ES-I3 (cell line): Measurements from ENCODE around the gene PRKG1.

Experiments
- H3K36me3 ChIP-seq: 2 replicates; pipeline ENCODE4 v1.6.1; 2013; ENCODE audit warnings: mild to moderate bottlenecking, low read length, control low read depth, moderate library complexity; ENCODE audit not compliant: insufficient read depth
- H3K4me1 ChIP-seq: 2 replicates; pipeline ENCODE4 v1.6.1; 2013; ENCODE audit warnings: mild to moderate bottlenecking, control low read depth, low read length; ENCODE audit not compliant: insufficient read depth
- H3K9ac ChIP-seq: 2 replicates; pipeline ENCODE4 v1.6.1; 2013; ENCODE audit warnings: low read depth, mild to moderate bottlenecking, low read length, moderate library complexity
- H3K9me3 ChIP-seq: 2 replicates; pipeline ENCODE4 v1.6.1; 2013; ENCODE audit warnings: mild to moderate bottlenecking, low read length, moderate library complexity; ENCODE audit not compliant: control insufficient read depth, insufficient read depth

The PRKG1 gene

DNA sequence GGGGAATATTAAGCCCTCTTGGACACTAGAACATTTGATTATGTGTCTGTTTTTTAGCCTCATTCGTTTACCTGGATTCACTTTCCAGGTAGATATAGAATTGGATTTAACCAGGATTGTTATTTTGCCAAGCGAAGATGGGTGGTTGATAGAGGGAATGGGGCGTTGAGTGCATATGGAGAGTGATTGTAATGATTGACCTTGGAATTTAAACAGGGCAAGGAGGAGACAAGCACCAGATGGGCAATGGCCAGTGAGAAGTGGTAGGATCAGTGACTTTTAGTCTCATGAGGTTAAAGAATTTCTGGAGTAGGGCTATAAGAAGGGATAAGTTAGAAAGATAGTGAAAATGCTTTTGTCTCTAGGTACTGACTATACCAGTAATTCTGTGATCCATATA, 836.3 kb downstream of the PRKG1 start:
- Histone ChIP-seq H3K9me3 (no peaks in the 10 kb centered on the region; the same call in 1 of the 2 replicates), H3K4me1 (peaks cover 40% of the 10 kb centered on the region), H3K36me3 (no peaks in the 10 kb centered on the region), H3K9ac (no peak overlapping the region)

DNA sequence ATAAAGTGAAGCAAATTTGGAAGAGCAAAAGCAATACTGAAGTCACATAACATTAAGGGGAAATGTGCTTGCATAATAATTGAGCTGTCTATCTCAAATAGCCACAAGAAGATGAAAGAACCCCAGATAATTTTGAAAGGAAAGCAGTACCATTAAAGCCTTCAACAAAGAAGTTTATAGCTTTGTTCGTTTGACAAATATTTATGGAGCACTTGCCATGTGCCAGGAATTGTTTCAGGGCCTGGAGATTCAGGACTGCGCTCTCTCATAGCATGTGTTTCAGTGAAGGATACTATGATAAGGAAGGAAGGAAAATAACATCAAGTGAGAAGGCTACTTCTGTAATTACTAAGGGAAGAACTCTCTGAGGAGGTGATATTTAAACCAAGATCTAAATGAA, 837.4 kb downstream of the PRKG1 start:
- no peaks in the 10 kb centered on the region; the same call in 1 of the 2 replicates for H3K9me3 ChIP-seq
- H3K36me3 ChIP-seq: no peaks in the 10 kb centered on the region
- no peak overlapping the region for H3K9ac ChIP-seq
- H3K4me1 ChIP-seq: peaks cover 47% of the 10 kb centered on the region

DNA sequence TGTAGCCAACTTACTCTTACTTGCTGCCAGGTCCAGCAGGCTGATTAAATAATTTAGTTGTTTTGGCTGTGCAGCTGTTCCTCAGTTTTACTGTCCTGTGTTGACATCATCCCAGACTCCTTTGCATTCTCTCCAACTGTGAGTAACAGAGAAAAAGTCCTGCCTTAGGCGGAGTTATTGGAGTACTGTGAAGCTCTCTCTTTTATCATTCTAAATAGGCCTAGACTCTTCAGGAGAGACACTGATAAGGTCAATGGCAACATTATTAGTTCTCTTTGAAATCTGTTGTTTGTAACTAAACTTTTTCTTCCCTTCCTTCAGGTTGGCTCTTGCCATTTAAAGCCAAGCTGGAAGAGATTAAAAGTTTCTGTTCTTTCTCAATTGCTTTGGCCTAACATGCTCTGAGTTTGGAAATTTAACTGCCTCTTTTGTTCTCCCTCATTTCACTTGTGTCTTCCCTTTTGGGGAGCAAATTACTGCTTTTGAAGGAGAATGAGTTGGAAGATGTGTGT, 840.8 kb downstream of the PRKG1 start:
- H3K9me3 ChIP-seq: no peaks in the 10 kb centered on the region
- H3K4me1 ChIP-seq: peaks cover 33% of the 10 kb centered on the region
- H3K36me3 ChIP-seq: no peaks in the 10 kb centered on the region
- no peak overlapping the region for H3K9ac ChIP-seq

DNA sequence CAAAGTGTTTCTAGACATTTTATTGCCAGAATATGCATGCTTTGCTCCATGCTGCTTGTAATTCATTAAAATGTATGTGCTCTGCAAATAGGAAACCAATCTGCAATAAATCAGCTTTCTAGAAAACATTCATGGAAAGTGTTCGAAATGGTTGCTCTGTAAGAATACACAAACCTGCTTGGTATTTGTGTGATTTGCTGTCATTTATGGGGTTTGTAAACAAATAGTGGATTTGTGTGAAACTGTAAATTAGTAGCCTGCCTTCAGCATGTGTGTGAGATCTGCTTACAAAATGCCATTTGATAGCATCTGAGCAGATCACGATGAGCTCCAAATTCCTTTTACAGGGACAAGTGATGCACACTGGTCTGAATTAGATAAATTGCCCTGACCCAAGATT, 844.2 kb downstream of the PRKG1 start:
- no peak overlapping the region for H3K9ac ChIP-seq
- no peaks in the 10 kb centered on the region for H3K9me3 ChIP-seq
- H3K36me3 ChIP-seq: no peaks in the 10 kb centered on the region
- peaks cover 21% of the 10 kb centered on the region for H3K4me1 ChIP-seq

DNA sequence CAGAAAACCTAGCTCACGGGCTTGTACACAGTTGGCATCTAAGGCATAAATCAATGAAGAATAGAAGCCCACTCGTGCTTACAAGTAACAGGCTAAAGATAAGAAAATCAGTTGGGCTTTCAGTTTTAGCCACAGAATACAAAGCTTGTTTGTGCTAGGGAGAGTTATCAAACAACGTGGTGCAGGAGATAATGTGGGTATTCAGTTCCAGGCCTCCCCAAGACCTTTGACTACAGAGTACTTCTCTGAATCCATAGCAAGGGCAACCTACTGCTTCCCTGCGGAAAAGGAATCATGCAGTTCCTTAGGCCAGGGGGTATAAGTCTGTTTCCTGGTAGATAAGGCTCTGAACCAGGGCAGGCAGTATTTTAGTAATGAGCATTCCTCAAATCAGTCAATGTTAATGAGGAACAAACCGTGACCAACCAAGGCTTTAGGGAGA, 844.6 kb downstream of the PRKG1 start:
- no peak overlapping the region for H3K9ac ChIP-seq
- H3K9me3 ChIP-seq: no peaks in the 10 kb centered on the region
- H3K36me3 ChIP-seq: no peaks in the 10 kb centered on the region
- H3K4me1 ChIP-seq: peaks cover 21% of the 10 kb centered on the region

DNA sequence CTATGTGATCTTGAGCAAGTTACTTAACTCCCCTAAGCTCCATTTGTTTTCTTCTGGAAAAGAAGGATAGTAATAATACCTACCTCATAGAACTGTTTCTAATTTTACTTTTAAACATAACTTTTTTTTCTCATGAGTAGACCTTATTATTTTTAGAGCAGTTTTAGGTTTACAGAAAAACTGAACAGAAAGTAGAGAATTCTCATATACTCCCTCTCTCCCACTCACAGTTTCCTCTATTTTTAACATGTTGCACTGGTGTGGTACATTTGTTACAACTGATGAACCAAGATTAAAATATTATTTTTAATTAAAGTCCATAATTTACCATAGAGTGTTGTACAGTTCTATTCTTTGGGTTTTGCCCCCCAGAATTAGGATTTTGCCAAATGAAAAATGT, 846.4 kb downstream of the PRKG1 start:
- peaks cover 6% of the 10 kb centered on the region; the same call in 1 of the 2 replicates for H3K4me1 ChIP-seq
- H3K36me3 ChIP-seq: no peaks in the 10 kb centered on the region
- no peaks in the 10 kb centered on the region for H3K9me3 ChIP-seq
- H3K9ac ChIP-seq: no peak overlapping the region

DNA sequence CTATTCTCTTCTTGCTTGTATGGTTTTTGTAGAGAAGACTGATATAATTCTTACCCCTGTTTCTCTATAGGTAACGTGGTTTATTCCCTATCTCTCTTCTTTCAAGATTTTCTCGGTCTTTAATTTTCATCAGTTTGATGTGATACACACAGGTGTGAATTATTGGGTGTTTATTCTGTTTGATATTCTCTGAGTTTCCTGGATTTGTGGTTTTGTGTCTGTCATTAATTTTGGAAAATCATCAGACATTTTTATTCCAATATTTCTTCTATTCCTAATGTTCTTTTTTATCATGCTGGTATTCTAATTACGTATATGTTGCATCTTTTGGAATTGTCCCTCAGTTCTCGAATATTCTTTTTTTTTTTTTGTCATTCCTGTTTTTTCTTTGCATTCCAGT, 850.1 kb downstream of the PRKG1 start:
- no peaks in the 10 kb centered on the region for H3K9me3 ChIP-seq

DNA sequence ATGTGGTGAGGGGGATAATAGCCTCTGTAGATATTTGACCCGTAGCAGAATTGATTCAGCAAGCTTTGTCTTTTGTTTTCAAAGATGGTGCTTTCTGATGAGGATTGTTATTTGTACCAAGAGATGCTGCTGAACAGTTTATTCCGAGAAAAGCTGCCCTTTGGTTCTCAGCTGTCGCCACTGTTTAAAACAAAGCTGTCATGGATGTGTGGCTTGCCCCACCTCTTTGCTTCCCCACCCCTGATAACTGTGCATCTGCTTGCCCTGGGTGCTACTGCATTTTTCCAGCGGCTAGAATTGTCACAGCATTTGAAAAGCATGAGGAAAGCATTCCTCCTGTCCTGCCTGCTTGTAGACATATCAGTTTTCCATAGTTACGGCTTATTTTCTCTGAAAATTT, 852.0 kb downstream of the PRKG1 start:
- Histone ChIP-seq H3K9me3 (no peaks in the 10 kb centered on the region), H3K36me3 (no peaks in the 10 kb centered on the region), H3K9ac (no peak overlapping the region), H3K4me1 (no peaks in the 10 kb centered on the region)

More for the DNA sequence above, 850.1 kb downstream of the PRKG1 start:
- Histone ChIP-seq H3K36me3 (no peaks in the 10 kb centered on the region), H3K4me1 (no peaks in the 10 kb centered on the region; the same call in 1 of the 2 replicates), H3K9ac (no peak overlapping the region)

DNA sequence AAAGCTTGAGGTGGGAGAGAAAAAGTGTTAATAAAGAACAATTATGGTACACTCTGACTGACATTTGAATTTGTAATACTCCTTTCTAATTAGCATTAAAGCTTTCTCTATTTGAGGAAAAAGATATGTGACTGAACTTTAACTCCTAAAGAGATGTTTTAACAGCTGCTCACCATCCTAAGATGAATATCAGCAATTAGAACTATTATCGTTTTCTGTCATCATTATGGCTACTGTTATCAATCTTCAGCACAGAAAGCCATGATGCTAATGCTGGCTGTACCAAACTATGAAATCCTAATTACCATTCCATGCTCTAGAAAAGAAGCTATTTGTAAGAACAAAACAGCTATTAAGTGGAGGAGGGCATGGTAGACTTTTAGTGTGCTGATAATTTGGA, 853.9 kb downstream of the PRKG1 start:
- Histone ChIP-seq H3K9me3 (no peaks in the 10 kb centered on the region), H3K36me3 (no peaks in the 10 kb centered on the region), H3K9ac (no peak overlapping the region), H3K4me1 (no peaks in the 10 kb centered on the region)

DNA sequence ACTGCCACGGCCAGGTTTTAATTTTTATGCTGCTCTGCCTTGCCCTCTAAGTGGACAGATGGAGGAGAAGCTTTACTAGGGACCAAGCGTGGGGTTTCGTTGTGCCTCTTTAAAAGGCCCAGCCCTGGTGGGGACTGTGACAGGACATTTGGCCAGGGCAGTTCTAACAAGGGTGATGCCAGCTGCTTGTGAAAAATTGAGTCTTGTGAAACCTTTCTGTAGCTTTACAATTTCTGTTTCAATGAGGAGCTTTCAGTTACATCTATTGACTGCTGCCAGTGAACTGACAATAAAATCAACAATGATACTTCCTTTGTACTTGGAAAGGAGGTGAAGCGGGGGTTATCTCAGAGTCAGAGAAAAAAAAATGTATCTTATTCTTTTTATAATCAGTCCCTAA, 858.2 kb downstream of the PRKG1 start:
- no peaks in the 10 kb centered on the region for H3K36me3 ChIP-seq
- H3K9ac ChIP-seq: no peak overlapping the region
- no peaks in the 10 kb centered on the region for H3K4me1 ChIP-seq
- H3K9me3 ChIP-seq: no peaks in the 10 kb centered on the region

DNA sequence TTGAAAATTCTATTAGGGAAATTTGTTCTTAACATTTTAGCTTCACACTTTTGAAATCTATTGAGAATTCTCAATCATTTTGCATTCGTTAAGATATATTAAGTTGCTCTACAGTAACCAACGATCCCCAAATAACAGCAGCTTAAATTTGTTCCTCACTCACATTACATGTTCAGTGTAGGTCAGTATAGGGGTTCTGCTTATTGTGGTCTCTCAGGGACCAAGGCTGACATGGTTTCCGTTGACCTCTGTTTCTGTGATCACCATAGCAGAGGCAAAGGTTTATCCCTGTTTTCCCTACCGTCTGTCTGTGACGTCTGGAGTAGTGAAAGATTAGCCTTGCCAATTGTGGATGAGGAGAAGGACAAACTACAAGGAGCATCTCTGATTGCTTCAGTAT, 860.1 kb downstream of the PRKG1 start:
- Histone ChIP-seq H3K9me3 (no peaks in the 10 kb centered on the region), H3K4me1 (no peaks in the 10 kb centered on the region), H3K9ac (no peak overlapping the region)

DNA sequence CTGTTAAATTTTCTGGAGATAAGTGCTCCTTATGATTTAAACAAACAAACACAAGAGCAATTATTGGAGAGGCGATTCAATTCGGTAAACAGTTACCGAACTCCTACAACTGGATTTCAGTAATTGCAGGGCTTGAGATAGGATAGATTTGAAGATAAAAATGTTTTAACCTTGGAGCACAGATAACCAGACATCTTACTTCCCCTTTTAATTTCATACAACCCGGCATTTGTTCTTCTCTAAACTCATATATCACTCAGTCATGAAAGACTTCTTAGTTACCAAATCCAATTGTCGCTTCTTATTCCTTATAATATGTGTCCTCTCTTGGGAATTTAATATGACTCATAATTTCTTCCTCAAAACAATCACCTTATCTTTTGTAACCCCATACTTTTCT, 861.1 kb downstream of the PRKG1 start:
- Histone ChIP-seq H3K36me3 (no peaks in the 10 kb centered on the region), H3K4me1 (no peaks in the 10 kb centered on the region), H3K9me3 (no peaks in the 10 kb centered on the region), H3K9ac (no peak overlapping the region)

More for the DNA sequence above, 860.1 kb downstream of the PRKG1 start:
- H3K36me3 ChIP-seq: no peaks in the 10 kb centered on the region

DNA sequence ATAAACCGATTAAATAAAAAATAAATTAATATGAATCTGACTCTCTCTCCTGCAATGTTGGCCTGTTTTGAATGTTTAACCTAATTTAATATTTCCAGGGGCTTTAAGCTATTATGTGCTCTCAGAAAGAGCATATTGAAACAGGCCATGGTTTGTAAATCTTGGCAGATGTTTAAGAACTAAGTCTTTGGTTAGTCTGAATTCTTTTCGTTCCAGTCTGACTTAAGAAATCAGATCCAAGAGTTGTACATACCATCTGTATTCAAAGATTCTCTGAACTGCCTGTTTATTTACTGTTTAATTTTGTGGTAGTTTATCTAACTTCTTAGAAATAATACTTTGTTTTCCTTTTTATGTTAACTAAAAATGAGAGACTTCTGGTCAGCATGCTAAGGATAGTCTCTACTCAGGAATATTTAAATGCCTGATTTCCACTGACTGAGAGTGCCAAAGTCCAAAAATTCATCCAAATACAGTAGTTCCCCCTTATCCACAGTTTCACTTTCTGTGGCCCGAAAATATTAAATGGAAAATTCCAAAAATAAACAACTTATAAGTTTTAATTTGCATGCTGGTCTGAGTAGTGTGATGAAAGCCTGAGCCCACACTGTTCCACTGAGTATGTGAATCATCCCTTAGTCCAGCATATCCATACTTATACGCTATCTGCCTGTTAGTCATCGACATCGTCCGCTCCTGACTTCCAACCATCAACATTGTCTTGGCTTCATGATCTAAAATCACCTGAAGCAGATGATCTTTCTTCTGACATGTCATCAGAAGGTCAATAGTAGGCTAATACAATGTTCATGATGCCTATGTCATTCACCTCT, 863.2 kb downstream of the PRKG1 start:
- Histone ChIP-seq H3K36me3 (no peaks in the 10 kb centered on the region), H3K9me3 (no peaks in the 10 kb centered on the region), H3K9ac (no peak overlapping the region), H3K4me1 (no peaks in the 10 kb centered on the region)

DNA sequence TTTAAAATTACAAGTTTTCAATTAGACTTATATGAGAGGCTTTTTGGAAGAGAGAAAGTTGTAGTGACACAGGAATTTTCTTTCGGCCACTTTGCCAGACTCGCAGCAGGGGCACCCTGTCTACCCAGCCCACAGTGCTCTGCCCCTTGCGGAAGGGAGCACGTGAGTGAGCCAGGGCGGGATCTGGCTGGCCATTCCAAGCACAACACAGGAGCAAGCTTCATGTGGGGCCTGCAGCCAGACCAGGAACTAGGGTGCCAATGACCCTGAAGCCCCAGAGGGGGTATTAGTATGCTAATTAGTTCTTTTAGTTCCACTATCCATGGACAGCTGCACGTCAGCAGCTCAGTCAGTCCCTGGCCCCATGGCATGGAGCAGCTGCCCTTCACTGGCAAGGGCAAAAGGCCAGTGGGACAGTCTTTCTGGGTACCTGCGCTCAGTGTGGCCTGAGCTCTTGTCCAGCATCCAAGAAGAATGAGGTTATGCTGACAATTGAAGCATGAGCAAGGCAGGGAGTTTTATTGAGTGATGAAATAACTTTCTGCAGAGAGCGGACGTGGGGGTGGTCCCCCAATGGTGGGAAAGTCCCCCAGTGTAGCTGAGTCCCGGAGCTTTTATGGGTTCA, 876.2 kb downstream of the PRKG1 start:
- Histone ChIP-seq H3K9ac (no peak overlapping the region), H3K9me3 (no peaks in the 10 kb centered on the region), H3K4me1 (no peaks in the 10 kb centered on the region; the same call in 1 of the 2 replicates), H3K36me3 (no peaks in the 10 kb centered on the region)
